CD4-positive, alpha-beta T cell treated with Interleukin-10 for 1 hour (primary cell): ENCODE results near the gene TRPC4AP.

ENCODE experiments used
- DNase-seq: peaks from one replicate; pipeline ENCODE4 v3.0.0-alpha.2; 2020

The TRPC4AP gene

DNA sequence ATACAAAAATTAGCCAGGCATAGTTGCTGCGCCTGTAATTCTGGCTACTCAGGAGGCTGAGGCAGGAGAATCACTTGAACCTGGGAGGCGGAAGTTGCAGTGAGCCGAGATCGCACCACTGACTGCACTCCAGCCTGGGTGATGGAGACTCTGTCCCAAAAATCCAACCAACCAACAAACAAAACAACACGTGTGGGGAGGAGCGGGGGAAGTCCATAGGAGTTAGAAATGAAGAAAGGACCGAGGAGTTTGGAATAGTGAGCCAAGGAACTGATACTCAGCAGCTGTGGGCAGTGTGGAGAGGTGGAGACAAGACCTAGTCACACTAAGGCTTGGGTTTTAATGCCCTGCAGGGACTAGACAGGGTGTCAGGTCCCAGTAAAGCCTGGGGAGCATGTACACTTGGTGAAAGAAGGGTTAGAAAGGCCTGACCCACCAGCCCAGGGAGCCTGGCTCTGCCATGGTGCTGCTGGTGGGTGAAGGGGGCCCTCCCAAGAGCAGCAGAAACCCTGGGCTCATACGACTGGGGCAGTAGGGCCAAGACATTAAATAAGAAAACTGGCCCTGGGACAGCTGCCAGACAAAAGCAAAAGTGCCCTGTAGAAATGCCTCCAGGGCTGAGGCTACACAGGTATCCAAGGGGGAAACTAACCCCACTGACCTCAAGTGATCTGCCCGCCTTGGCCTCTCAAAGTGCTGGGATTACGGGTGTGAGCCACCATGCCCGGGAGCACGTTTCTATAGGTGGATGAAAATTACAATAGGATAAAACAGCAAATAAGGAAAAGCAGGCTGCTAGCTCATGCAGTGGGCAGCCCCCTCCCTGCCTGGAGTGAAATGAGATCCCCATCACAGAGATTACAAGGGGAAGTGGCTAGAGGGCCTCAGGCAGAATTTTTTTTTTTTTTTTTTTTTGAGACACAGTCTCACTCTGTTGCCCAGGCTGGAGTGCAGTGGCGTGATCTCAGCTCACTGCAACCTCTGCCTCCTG, 78.9 kb downstream of the TRPC4AP start:
- DNase-seq = no peak

GRCh38 chr20:35012227-35013069, 80.2 kb downstream of the TRPC4AP start:
- DNase-seq = no peak

DNA sequence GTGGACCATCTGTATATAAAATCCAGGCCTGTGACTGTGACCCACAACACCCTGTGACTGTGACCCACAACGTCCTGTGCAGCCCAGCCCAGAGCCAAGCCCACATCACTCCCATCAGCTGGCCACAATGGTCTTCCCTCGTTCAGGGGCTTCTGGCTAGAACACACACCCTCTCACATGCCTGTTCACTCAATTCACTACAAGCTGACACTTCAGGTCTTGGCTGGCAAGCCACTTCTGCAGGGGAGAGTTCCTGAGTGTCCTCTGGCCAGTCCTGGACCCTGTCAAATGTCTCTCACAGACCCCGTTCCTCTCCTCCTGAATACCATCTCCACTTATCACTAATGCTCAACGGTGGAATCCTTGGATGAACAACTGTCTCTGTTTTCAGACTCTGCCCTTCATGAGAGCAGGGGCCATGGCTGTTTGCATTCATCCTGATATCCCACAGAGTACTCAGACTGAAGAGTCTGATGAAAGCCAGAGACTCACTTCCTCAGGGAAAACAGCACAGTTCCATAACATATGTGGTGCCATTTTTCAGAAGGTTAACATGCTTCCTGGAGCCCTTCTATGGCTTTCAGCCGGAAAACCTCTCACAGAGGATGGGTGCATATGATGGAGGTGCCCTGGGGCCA, 80.9 kb downstream of the TRPC4AP start:
- no peak for DNase-seq

GRCh38 chr20:35010405-35011192, 82.0 kb downstream of the TRPC4AP start:
- no peak for DNase-seq

DNA sequence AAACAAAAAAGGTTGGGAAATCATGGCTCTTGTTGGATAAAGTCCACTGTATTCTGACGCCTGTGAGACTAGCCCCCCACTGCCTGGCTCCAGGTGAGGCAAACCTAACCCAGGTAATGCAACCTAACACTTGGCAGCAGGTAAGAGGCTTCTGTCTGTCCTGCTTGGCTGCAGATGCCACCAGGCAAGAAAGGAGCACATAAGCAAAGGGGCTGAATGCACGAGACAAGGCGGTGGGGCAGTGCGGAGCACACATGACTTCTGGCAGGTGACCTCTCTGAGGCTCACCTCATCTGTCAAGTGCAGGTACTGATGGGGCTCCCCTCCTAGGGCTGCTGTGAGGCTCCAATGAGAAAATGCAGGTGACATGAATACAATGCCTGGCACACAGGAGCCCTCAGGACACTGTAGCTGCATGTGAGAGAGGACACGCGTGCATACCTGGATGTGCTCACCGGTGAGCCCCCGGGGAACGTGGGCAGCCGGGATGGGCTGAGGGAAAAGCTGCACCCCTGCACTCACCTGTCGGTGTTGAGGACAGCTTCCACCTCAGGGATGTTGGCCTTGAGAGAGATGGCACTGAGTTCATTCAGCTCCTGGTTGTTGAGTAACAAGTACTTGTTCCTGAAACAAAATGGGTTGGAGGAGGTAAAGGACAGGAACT, 82.8 kb downstream of the TRPC4AP start:
- no peak for DNase-seq

- DNase-seq = no peak
Measured at GRCh38 chr20:35008411-35009342, 83.9 kb downstream of the TRPC4AP start.

DNA sequence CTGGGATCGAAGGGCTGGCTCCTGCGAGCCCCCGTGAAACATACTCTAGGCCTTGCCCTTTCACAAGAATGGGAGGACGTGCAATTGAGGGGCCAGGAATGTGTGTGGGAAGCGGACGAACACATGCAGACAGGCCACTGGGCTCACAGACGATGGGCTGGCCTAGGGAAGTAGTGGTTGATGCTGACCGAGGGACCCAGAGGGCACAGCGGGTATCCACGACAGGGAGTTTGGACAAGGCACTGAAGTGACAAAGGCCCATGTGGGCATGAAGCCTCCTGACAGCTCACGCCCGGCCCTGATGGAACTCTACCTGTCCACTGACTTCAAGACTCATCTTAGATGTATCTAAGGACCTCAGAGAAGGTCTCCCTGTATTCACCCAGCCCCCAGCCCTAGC, 84.7 kb downstream of the TRPC4AP start:
- no peak for DNase-seq

DNA sequence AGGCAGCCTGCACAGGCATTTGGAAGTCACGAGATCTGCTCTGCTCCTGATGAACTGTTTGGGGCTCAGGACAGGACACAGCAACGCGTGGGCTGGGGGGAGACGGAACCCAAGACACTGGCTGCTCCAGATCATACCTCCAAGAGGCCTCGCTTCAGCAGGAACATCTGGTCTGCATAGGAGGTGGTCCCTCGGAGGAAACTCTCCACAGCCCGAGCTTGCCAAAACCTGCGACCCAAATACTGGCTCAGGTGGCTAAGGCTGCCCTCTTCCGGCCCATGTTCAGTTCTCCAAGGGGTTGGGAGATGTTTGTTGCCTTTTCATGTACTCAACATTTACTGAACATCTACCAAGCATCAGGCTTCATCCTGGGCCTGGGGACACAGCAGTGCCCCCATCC, 85.2 kb downstream of the TRPC4AP start:
- no peak for DNase-seq

GRCh38 chr20:35006531-35006971, 86.1 kb downstream of the TRPC4AP start:
- no peak for DNase-seq

GRCh38 chr20:35006009-35006408, 86.6 kb downstream of the TRPC4AP start:
- no peak for DNase-seq

DNA sequence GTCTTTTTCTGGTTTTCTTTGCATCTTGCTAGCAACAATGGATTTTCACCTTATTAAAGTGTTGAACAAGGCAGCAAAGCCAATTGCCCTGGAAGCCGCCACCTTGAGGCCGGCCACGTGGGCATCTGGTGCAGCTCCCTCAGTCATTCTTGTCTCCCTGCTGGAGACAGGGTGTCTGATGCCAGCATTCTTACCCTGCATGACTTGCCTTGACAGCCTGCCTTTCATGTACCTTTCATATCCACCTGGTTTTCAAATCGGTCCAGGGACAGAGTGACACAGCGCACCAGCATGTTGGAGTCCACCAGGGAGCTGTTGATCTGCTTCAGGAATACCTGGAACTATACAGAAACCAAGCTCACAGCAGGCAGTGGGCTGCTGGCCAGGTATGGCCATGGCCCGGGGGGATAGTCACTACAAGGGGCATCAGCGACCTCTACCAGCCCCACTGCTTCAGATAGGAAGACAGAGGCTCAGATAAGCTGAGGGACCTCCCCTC, 87.1 kb downstream of the TRPC4AP start:
- DNase-seq = no peak

- no peak for DNase-seq
Measured at GRCh38 chr20:35004749-35005462, 87.7 kb downstream of the TRPC4AP start.

GRCh38 chr20:35004051-35004725, 88.4 kb downstream of the TRPC4AP start:
- no peak for DNase-seq

GRCh38 chr20:35003211-35004031, 89.2 kb downstream of the TRPC4AP start:
- no peak for DNase-seq

DNA sequence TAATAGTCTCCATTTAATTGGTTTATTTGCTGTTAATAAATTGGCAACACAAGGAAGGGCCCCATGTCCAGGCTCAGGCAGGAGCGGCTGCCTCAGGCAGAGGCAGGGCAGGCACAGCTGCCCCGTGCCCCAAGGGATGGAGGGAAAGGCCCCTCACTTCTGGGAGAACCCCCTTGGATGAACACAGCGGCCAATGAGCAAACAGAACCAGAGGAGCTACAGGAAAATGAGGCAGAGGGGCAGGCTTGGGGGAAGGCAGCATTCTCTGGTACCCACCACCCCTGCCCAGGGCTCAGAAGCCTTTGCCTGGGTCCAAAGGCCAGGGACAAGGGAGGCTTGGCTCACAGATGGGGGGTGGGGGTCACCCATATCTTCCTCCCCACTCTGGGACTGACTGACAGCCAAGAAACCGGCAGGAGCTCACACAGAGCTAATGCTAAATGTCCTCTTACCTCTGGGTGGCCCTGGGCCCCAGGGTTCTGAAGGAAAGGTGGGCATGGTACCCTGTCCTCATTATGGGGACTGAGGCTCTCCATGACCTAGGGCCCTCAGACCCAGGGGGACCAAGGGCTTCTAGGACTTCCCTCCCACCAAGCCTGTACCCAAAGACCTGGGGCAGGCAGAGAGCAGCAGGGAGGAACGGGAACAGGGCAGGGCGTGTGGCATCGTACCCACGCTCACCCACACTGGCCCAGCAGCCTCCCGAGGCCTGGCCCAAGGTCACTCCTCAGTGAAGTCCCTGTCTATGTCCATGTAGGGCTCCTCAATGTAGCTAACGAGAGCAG, 90.0 kb downstream of the TRPC4AP start:
- no peak for DNase-seq

DNA sequence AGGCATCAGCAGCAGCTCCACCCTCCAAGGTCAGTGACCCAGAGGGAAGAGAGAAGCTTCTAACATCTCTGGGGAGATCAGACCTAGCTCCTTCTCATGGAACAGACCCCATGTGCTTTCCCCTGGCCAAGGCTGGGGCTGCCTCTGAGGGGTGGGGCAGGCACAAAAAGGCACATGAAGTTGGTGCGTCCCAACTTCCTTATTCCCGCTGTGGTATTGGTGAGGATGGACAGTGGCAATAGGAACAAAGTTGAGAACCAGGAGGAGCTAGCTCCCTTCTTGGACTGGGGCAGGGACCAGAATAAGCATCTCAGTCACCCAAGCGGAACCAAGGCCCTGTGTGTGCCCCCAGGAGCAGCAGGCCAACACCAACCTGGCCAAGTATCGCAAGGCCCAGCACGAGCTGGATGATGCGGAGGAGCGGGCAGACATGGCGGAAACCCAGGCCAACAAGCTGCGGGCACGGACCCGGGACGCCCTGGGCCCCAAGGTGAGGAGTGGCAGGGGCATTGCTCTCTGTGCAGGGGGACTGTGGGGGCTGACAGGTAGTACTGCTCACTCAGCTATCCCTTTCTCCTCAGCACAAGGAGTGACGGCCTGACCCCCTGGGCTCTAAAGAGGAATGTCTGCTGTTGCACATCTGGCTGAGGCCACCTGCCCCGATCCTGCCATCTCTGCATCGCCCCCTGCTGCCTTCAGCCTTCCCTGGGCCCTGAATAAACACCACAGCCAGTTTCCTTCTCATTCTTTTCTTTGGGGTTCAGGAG, 90.8 kb downstream of the TRPC4AP start:
- DNase-seq = no peak
